A673 (cell line): ENCODE data around the gene NRXN3. TPM values are rescaled to one million over a fixed set of nuclear protein-coding genes. Genes with fewer than 3 reads are reported as not detected.

Experiments
- BruUV-seq: library from RNA; stranded (reverse); fragments of 400-500 nt; replicated peaks from 2 replicates; lab custom pipeline; 2021; lab: Mats Ljungman, UMichigan
- CTCF ChIA-PET: fragments of 300-600 bp; sonication (Branson Sonifier 250); formaldehyde crosslinking; loops from one replicate; lab custom pipeline; 2022; ENCODE audit warnings: antibody characterized with exemption; lab: Charles Lee
- POLR2A ChIA-PET: fragments of 300-600 bp; sonication (Branson Sonifier 250); formaldehyde crosslinking; loops from one replicate; lab custom pipeline; 2022; ENCODE audit warnings: antibody characterized with exemption; ENCODE audit not compliant: low non-redundant PET; lab: Charles Lee
- DNase-seq: peaks from one replicate; pipeline ENCODE4 v3.0.0-alpha.2; 2015; ENCODE audit warnings: low spot score
- H3K27ac ChIP-seq: fragments of 200-600 bp; sonication (generic); 2 replicates; pipeline ENCODE4 v1.5.1; 2016; ENCODE audit warnings: mixed run types, low read depth, mild to moderate bottlenecking, mixed read lengths, antibody characterized with exemption, low read length; ENCODE audit not compliant: poor library complexity, severe bottlenecking
- H3K27me3 ChIP-seq: fragments of 200-600 bp; sonication (generic); replicated peaks from 2 replicates; pipeline ENCODE4 v1.6.1; 2017; ENCODE audit warnings: mixed run types, low read depth, mild to moderate bottlenecking, mixed read lengths, antibody characterized with exemption, low read length; ENCODE audit not compliant: insufficient read depth, poor library complexity
- H3K36me3 ChIP-seq: fragments of 200-600 bp; sonication (generic); 2 replicates; pipeline ENCODE4 v1.6.1; 2016; ENCODE audit warnings: mixed run types, mild to moderate bottlenecking, mixed read lengths, antibody characterized with exemption, low read length; ENCODE audit not compliant: insufficient read depth, poor library complexity, severe bottlenecking
- H3K4me1 ChIP-seq: fragments of 200-600 bp; sonication (generic); 2 replicates; pipeline ENCODE4 v1.6.1; 2017; ENCODE audit warnings: mixed run types, mild to moderate bottlenecking, mixed read lengths, antibody characterized with exemption, low read length; ENCODE audit not compliant: insufficient read depth, poor library complexity, severe bottlenecking
- H3K4me3 ChIP-seq: fragments of 200-600 bp; sonication (generic); 2 replicates; pipeline ENCODE4 v1.5.1; 2016; ENCODE audit warnings: low read depth, mixed run types, mild to moderate bottlenecking, mixed read lengths, low read length; ENCODE audit not compliant: poor library complexity, severe bottlenecking
- H3K9me3 ChIP-seq: fragments of 200-600 bp; sonication (generic); 2 replicates; pipeline ENCODE4 v1.6.1; 2016; ENCODE audit warnings: mixed run types, low read depth, mild to moderate bottlenecking, mixed read lengths, antibody characterized with exemption, low read length; ENCODE audit not compliant: poor library complexity, severe bottlenecking
- CTCF ChIP-seq: fragments of 300-800, 200-600 bp; sonication (generic); conservative IDR thresholded peaks from 2 replicates; pipeline ENCODE4 v1.5.1; 2017; ENCODE audit warnings: low read depth, mild to moderate bottlenecking, antibody characterized with exemption, low read length, moderate library complexity, mixed read lengths
- EZH2 ChIP-seq: fragments of 200-600 bp; sonication (generic); IDR thresholded peaks from 2 replicates; pipeline ENCODE4 v1.6.1; 2017; ENCODE audit warnings: borderline replicate concordance, low read depth, mild to moderate bottlenecking, mixed read lengths, antibody characterized with exemption, low read length; ENCODE audit not compliant: poor library complexity, severe bottlenecking
- intact Hi-C: fragments of 100-400 bp; cut with micrococcal nuclease; formaldehyde crosslinking; loops from one replicate; pipeline ENCODE4 v1.10.0; 2022; ENCODE audit not compliant: unreplicated experiment
- total RNA-seq: library from RNA; stranded (reverse); gene quantifications from 2 replicates; pipeline ENCODE4 v1.2.3, GENCODE V29; 2021

NRXN3 gene
- total RNA-seq, 1 experiment from 2014 or later, result 0.21 TPM

GRCh38 chr14:79660053-79660939 is 1490.1 kb downstream of the NRXN3 start:
- Histone ChIP-seq H3K27me3 (no peaks in the 10 kb centered on the region), H3K4me1 (no peaks in the 10 kb centered on the region), H3K9me3 (no peaks in the 10 kb centered on the region), H3K27ac (no peak overlapping the region), H3K4me3 (no peak overlapping the region), H3K36me3 (no peaks in the 10 kb centered on the region)
- ChIA-PET CTCF (no interaction called here), POLR2A (no interaction called here)
- no peak for TF ChIP-seq EZH2
- TF ChIP-seq CTCF, result no peak
- intact Hi-C loops, result no loop called here
- no TSS peak for BruUV-seq
- DNase-seq, result no peak

GRCh38 chr14:79661752-79662151 is 1491.6 kb downstream of the NRXN3 start:
- no peaks in the 10 kb centered on the region for H3K27me3 ChIP-seq
- no peak overlapping the region for H3K4me3 ChIP-seq
- H3K4me1 ChIP-seq, result no peaks in the 10 kb centered on the region
- BruUV-seq, result no TSS peak
- H3K36me3 ChIP-seq, result no peaks in the 10 kb centered on the region
- no peak for DNase-seq
- H3K27ac ChIP-seq, result no peak overlapping the region
- ChIA-PET POLR2A (no interaction called here), CTCF (no interaction called here)
- no peaks in the 10 kb centered on the region for H3K9me3 ChIP-seq
- TF ChIP-seq CTCF (no peak), EZH2 (no peak)
- intact Hi-C loops, result no loop called here

- H3K4me1 ChIP-seq, result no peaks in the 10 kb centered on the region
- H3K9me3 ChIP-seq, result no peaks in the 10 kb centered on the region
- no peak for TF ChIP-seq EZH2
- no peak for TF ChIP-seq CTCF
- no peak overlapping the region for H3K27ac ChIP-seq
- BruUV-seq, result no TSS peak
- POLR2A ChIA-PET, result no interaction called here
- DNase-seq, result no peak
- CTCF ChIA-PET, result no interaction called here
- H3K4me3 ChIP-seq, result no peak overlapping the region
- no peaks in the 10 kb centered on the region for H3K27me3 ChIP-seq
- no peaks in the 10 kb centered on the region for H3K36me3 ChIP-seq
- intact Hi-C loops, result no loop called here
These were observed 1493.3 kb downstream of the NRXN3 start for GRCh38 chr14:79663453-79663852.
